Left forelimb (tissue), 1 donor: ENCODE measurements around the gene EVA1A.
"Not testable (repeated sequence)": the region's sequence is repeated elsewhere in the genome, so short reads cannot be mapped to it uniquely, and the experiment has no call there.

Experiments
- DNase-seq: peaks from one replicate; pipeline ENCODE4 v3.0.0-alpha.2; 2018; ENCODE audit warnings: low spot score

The EVA1A gene

GRCh38 chr2:75483878-75484277, 76.9 kb downstream of the EVA1A start:
- no peak for DNase-seq

- no peak for DNase-seq
Observed at GRCh38 chr2:75482398-75482797, 78.3 kb downstream of the EVA1A start.

- no peak for DNase-seq
Observed at GRCh38 chr2:75480971-75481836, 79.5 kb downstream of the EVA1A start.

- DNase-seq = not testable (repeated sequence)
Observed at GRCh38 chr2:75477696-75478095, 83.0 kb downstream of the EVA1A start.

- DNase-seq = no peak
Observed at GRCh38 chr2:75476761-75477160, 84.0 kb downstream of the EVA1A start.

- no peak for DNase-seq
Observed at GRCh38 chr2:75475976-75476375, 84.8 kb downstream of the EVA1A start.

- DNase-seq = no peak
Observed at GRCh38 chr2:75475049-75475448, 85.7 kb downstream of the EVA1A start.

- no peak for DNase-seq
Observed at GRCh38 chr2:75474115-75474514, 86.6 kb downstream of the EVA1A start.

- no peak for DNase-seq
Observed at GRCh38 chr2:75466708-75467311, 93.9 kb downstream of the EVA1A start.

- no peak for DNase-seq
Observed at GRCh38 chr2:75465317-75465984, 95.3 kb downstream of the EVA1A start.

GRCh38 chr2:75464348-75464946, 96.3 kb downstream of the EVA1A start:
- no peak for DNase-seq

GRCh38 chr2:75462721-75463120, 98.0 kb downstream of the EVA1A start:
- DNase-seq = no peak

- DNase-seq = no peak
Observed at GRCh38 chr2:75462206-75462605, 98.5 kb downstream of the EVA1A start.

- no peak for DNase-seq
Observed at GRCh38 chr2:75460630-75461029, 100.1 kb downstream of the EVA1A start.

- no peak for DNase-seq
Observed at GRCh38 chr2:75459565-75460310, 101.0 kb downstream of the EVA1A start.

- DNase-seq = no peak
Observed at GRCh38 chr2:75458201-75458600, 102.5 kb downstream of the EVA1A start.

- DNase-seq = no peak
Observed at GRCh38 chr2:75456825-75457224, 103.9 kb downstream of the EVA1A start.

- DNase-seq = no peak
Observed at GRCh38 chr2:75456111-75456510, 104.6 kb downstream of the EVA1A start.

GRCh38 chr2:75454241-75454620, 106.5 kb downstream of the EVA1A start:
- DNase-seq = no peak

- no peak for DNase-seq
Observed at GRCh38 chr2:75453384-75454240, 107.1 kb downstream of the EVA1A start.

GRCh38 chr2:75450068-75450467, 110.7 kb downstream of the EVA1A start:
- DNase-seq = no peak
